IPS DF 4.7 (cell line): Measurements from ENCODE around the gene CPA4.

ENCODE experiments used
- DNase-seq: peaks from one replicate; pipeline ENCODE4 v3.0.0-alpha.2; 2013; ENCODE audit warnings: low spot score; ENCODE audit errors: extremely low read depth

The CPA4 gene

GRCh38 chr7:130344271-130344866 is 51.4 kb downstream of the CPA4 start, which contains the start of gene CPA5:
Gene CPA5, plus strand, starts transcription at chr7:130344816. Its CDS starts 1,670 bp downstream, at chr7:130346486.
- DNase-seq = no peak

GRCh38 chr7:130345136-130345535 is 52.2 kb downstream of the CPA4 start:
- DNase-seq = no peak

- DNase-seq = no peak
Observed at GRCh38 chr7:130345725-130346124, 52.8 kb downstream of the CPA4 start.

- DNase-seq = no peak
Observed at GRCh38 chr7:130346177-130346905, 53.4 kb downstream of the CPA4 start.

DNA sequence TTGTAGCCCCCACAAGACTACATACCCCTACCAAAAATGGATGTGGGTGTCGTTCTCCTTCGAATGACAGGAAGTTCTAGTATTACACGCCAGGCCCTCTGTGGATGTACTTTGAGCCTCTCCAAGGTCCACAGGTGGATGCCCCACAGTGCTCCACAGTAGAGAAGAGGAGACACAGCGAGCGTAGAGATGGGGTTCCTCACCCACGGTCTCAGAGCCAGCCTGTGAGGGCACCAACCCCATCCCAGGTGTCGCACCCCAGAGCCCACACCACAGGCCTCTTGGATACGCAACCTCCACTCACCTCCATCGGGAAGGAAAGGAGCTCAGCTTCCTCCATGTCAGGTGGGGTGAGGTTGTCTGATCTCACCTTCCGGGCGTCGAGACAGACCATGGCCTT is 54.0 kb downstream of the CPA4 start:
- DNase-seq = no peak

- DNase-seq = no peak
Observed at GRCh38 chr7:130349911-130350782, 57.2 kb downstream of the CPA4 start.

DNA sequence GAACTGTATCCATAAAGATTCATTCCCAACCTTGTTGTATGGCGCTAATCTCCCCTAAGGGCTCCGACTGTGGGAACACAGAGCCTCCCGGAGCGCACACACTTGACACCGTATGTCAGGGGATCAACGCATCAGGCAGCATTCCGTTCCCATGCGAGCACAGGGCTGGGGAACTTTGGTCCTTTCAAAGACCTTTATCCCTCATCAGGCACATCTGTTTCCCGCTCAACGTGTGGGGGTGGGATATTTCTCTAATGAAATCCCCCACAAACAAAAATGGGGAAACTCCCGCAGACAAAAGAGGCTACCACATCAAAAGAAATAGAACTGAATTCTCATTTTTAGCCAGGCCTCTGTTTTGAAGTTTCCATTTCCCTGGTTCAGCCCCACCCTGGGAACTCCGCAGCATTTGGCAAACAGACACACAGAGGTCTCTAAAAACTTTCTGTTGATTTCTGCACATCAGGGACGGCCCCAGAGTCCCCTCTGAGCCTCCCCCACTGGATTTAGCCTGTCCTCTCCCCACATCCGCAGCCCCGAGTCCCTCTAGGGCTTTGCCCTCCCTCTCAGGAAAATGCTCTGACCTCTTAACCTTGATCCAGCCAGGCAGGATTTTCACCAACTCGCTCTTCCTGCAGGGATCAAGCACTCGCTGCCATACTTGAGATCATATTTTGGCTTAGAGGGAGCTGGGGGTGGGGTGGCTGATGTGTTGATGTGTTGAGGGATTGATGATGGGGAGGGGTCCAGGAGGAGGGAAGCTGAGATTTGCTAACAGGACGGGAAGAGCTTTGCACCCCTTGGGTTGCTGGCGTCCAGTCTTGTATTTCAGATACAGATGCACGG is 58.2 kb downstream of the CPA4 start:
- DNase-seq = no peak

GRCh38 chr7:130351791-130352090 is 58.8 kb downstream of the CPA4 start:
- DNase-seq = no peak

DNA sequence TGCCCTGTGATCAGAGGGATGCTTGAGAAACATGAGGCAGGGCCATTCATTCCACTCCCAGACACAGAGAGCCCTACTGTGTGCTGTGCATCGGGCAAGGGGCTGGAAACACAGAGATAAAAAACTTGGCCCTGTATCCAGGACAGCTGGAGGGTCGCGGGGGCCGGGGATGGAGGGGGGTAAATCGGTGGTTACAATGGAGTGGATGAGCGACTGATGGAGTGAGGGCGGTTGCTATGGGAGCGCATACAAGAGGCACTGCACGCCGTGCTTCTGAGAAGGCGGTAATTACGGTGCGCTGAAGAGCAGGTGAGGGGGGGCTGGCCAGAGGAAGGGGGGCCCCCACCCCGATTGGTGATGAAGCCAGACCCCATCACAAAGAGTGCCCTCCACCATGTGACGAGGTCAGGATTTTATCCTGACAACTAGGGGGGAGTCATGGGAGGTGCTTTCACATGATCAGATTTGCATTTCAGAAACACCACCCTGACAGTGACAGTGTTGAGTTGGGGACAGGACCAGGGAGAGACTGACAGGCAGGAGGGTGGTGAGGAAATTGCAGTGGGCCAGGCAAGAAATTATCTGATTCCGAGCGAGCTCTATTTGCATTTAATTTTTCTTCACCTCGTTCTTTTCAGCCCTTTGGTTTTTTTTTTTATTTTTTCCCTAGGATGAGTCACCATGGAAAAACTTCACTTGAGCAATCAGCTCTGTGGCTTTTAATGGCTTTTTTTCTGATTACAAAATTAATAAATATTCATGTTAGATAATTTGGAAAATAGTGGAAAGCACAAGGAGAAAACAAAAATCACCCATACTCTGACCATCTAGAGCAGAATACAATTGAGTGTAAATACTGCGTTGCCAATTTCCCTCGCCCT is 59.5 kb downstream of the CPA4 start:
- DNase-seq = no peak

DNA sequence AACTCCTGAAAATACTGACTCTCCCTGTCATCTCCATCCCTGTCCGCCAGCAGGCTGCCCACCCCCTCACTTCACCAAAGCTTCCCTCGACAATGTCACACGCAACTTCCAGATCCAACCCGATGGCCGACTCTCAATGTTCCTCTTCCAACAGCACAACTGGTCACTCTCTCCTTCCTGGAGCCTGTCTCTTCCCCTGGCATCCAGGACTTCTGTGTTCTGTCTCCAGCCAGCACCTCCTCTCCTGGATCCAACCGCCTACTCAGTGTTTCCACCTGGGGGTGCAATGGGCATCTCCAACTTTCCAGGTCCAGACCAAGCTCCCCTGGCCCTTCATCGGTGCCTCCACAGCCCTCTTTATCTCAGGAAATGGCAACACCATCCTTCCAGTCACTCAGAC is 60.2 kb downstream of the CPA4 start:
- DNase-seq = no peak

DNA sequence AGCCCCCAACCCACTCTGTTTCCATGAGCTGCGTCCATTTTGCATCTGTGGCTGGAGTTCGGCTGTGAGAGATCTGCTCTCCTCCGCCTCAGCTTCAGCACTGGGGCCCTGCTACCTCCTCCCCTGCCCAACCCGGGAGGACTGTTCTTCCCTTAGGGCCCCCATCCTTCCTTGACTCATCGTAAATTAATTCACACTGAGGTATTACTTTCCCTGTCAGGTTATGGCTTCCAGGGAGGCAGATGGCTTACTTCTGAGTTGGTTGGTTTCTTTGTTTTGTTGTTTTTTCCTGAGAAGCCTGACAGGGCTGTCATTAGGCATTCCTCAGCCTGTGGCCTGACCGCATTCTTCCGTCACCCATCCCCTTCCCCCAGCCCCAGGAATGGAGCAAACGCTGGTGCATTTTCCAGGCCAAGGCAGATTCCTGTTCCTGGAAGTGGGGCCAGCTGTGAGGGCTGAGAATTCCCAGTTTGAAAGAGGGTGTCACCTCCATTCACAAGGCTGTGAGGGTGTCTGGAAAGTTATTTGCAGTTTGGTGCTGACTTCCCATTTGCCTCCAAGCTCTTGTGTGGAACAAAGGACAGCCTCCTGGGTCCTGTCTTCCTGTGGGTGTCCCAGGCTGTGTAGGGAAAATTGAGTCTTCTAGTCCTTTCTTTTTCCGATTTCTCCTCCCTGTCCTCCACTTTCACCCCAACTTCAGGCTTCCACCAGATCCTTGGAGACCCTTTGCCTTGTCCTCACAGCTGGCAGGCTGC is 63.3 kb downstream of the CPA4 start:
- peak; percentile 25 for DNase-seq

GRCh38 chr7:130356876-130357611 is 64.1 kb downstream of the CPA4 start:
- no peak for DNase-seq

DNA sequence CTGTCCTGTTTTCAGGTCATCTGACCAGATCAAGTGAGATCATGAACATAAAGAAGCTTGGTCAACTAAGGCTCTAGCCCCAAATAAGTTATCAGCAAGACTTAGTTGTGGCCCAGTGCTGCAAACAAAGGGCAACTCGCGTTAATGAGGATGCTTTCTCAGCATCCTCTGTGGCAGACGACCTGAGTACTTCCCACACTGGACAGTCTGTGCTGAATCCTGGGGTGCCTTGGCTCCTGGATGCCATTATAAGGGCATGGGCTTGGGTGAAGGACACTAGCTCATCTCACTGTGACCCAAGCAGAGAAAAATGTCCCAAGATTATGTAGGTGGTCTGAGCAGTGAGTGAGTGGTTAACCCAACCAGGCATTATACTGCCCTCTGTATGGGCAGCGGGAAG is 65.5 kb downstream of the CPA4 start:
- DNase-seq = no peak

- no peak for DNase-seq
Observed at GRCh38 chr7:130359276-130359857, 66.4 kb downstream of the CPA4 start.

DNA sequence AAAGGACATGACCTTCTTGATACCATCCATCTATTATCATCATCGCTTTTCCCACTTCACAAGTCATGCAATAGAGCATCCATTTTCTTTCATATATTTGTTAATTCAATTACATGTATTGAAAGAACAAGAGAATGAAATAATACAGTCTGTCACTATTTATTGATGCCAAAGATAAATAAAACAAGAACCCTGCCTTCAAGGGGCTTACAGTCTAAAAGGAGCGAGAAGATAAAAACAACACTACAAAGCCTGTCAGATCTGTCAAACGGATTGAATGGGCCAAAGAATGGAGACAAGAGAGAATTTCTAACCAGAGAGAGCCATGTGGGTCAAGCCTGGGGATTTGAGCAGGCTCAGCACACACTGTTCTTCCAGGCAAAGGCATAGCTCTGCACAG is 67.6 kb downstream of the CPA4 start:
- no peak for DNase-seq

GRCh38 chr7:130361681-130362080 is 68.7 kb downstream of the CPA4 start:
- no peak for DNase-seq

- no peak for DNase-seq
Observed at GRCh38 chr7:130362251-130362816, 69.4 kb downstream of the CPA4 start.
